HL-60 (cell line): ENCODE results near the gene FES.

Source experiments
- DNase-seq, 2 experiments: peaks; one replicate each; pipeline ENCODE4 v3.0.0-alpha.2; 2010 to 2020; ENCODE audit warnings: low read depth in 1 of 2, low spot score in 1 of 2
- H3K27ac ChIP-seq: fragments of 250-450 bp; sonication (Bioruptor Pico); replicated peaks from 2 replicates; pipeline ENCODE4 v1.5.1; 2020; ENCODE audit warnings: mild to moderate bottlenecking, moderate library complexity
- H3K27me3 ChIP-seq: fragments of 250-450 bp; sonication (Bioruptor Pico); 2 replicates; pipeline ENCODE4 v1.5.1; 2021; ENCODE audit warnings: mild to moderate bottlenecking, moderate library complexity; ENCODE audit not compliant: insufficient read depth, poor library complexity, severe bottlenecking
- H3K4me3 ChIP-seq: replicated peaks from 2 replicates; pipeline ENCODE4 v1.5.1; 2011; ENCODE audit warnings: mild to moderate bottlenecking, control low read depth, low read length; ENCODE audit not compliant: insufficient read depth
- CTCF ChIP-seq: IDR thresholded peaks from one replicate; pipeline ENCODE4 v1.5.1; 2011; ENCODE audit warnings: low read length, control low read depth, inconsistent platforms; ENCODE audit not compliant: insufficient read depth
- GABPA ChIP-seq: IDR thresholded peaks from 2 replicates; pipeline ENCODE4 v1.6.1; 2012; ENCODE audit warnings: low read depth
- POLR2AphosphoS5 ChIP-seq: IDR thresholded peaks from 2 replicates; pipeline ENCODE4 v1.6.1; 2012; ENCODE audit warnings: low read depth
- REST ChIP-seq: IDR thresholded peaks from 2 replicates; pipeline ENCODE4 v1.6.1; 2012; ENCODE audit warnings: low read depth; ENCODE audit not compliant: insufficient replicate concordance
- SPI1 ChIP-seq: IDR thresholded peaks from 2 replicates; pipeline ENCODE4 v1.6.1; 2012; ENCODE audit warnings: low read depth, mild to moderate bottlenecking, borderline replicate concordance

The FES gene

GRCh38 chr15:90837094-90837493, 47.2 kb upstream of the FES start:
- Histone ChIP-seq H3K27me3 (no peaks in the 10 kb centered on the region), H3K27ac (no peak overlapping the region), H3K4me3 (no peak overlapping the region)
- TF ChIP-seq GABPA (no peak), CTCF (no peak), POLR2AphosphoS5 (no peak), REST (no peak), SPI1 (no peak)
- DNase-seq, result no peak

GRCh38 chr15:90838139-90838538, 46.2 kb upstream of the FES start:
- H3K27ac ChIP-seq, result no peak overlapping the region
- H3K4me3 ChIP-seq, result no peak overlapping the region
- H3K27me3 ChIP-seq, result no peaks in the 10 kb centered on the region
- TF ChIP-seq POLR2AphosphoS5 (no peak), SPI1 (no peak), GABPA (no peak), CTCF (no peak), REST (no peak)
- DNase-seq, result no peak

- no peak overlapping the region for H3K4me3 ChIP-seq
- H3K27ac ChIP-seq, result no peak overlapping the region
- no peaks in the 10 kb centered on the region for H3K27me3 ChIP-seq
- DNase-seq, result no peak
- no peak for TF ChIP-seq REST
- TF ChIP-seq CTCF, result no peak
- TF ChIP-seq GABPA, result no peak
- no peak for TF ChIP-seq POLR2AphosphoS5
- TF ChIP-seq SPI1, result no peak
Observed at GRCh38 chr15:90838544-90838943, 45.8 kb upstream of the FES start.
